ENCODE measurements around the gene LYL1.

- TF ChIP-seq CTCF (IDR thresholded peaks at IDR 0.05; ENCODE audit: extremely low read depth in 1 of 2, insufficient read depth in 1 of 2, low read depth in 1 of 2, low read length in 2 of 2) (peak in 1 of 2 donors; percentile 12), MAX (IDR thresholded peaks at IDR 0.05; ENCODE audit: insufficient read depth, insufficient read length) (no peak), POLR2A (IDR thresholded peaks at IDR 0.05; ENCODE audit: low read depth, low read length) (peak; percentile 74), EZH2 (IDR thresholded peaks at IDR 0.05; ENCODE audit: borderline replicate concordance, low read depth, low read length, severe bottlenecking) (no peak), MYC (IDR thresholded peaks at IDR 0.05; ENCODE audit: low read depth, low read length) (no peak), POLR2AphosphoS5 (IDR thresholded peaks at IDR 0.05; ENCODE audit: insufficient read depth, low read depth, low read length) (peak; percentile 91), JUN (IDR thresholded peaks at IDR 0.05; ENCODE audit: borderline replicate concordance, insufficient read depth, insufficient read length, low read depth) (no peak), GATA2 (IDR thresholded peaks at IDR 0.05; ENCODE audit: insufficient read depth, insufficient read length, low read depth, low read length) (no peak), FOS (IDR thresholded peaks at IDR 0.05; ENCODE audit: borderline replicate concordance, insufficient read depth, low read length) (no peak)
These were observed 49.1 kb upstream of the LYL1 start for GRCh38 chr19:13151605-13152355.

Data from endothelial cell of umbilical vein (primary cell).